GM23338 (cell line): ENCODE results near the gene UPK2.

Experiments used
- CREB1 ChIP-seq: fragments of 250-450 bp; sonication (Bioruptor Pico); IDR thresholded peaks from 2 replicates; pipeline ENCODE4 v1.5.0; 2020; ENCODE audit warnings: low read depth, mild to moderate bottlenecking, moderate library complexity
- CTCF ChIP-seq, 2 experiments: fragments of 200-600 bp in 1 of 2; sonication (generic) in 1 of 2; conservative IDR thresholded peaks; 2 replicates each; pipeline versions ENCODE4 v1.5.1 to v1.6.1; 2016 to 2017; ENCODE audit warnings: antibody characterized with exemption in 2 of 2, low read depth in 2 of 2, mild to moderate bottlenecking in 2 of 2, moderate library complexity in 1 of 2
- EZH2 ChIP-seq: fragments of 200-600 bp; sonication (generic); IDR thresholded peaks from one replicate; pipeline ENCODE4 v1.8.0; 2017; ENCODE audit warnings: antibody characterized with exemption, mild to moderate bottlenecking, low read depth; ENCODE audit not compliant: unreplicated experiment
- EZH2phosphoT487 ChIP-seq: fragments of 200-600 bp; sonication (generic); IDR thresholded peaks from one replicate; pipeline ENCODE4 v1.8.1; 2018; ENCODE audit warnings: antibody characterized with exemption; ENCODE audit not compliant: unreplicated experiment
- JUNB ChIP-seq: IDR thresholded peaks from one replicate; pipeline ENCODE4 v1.6.1; 2016; ENCODE audit warnings: antibody characterized with exemption; ENCODE audit not compliant: unreplicated experiment
- NANOG ChIP-seq: IDR thresholded peaks from 2 replicates; pipeline ENCODE4 v1.6.1; 2016; ENCODE audit warnings: antibody characterized with exemption, borderline replicate concordance
- POLR2AphosphoS5 ChIP-seq: IDR thresholded peaks from 2 replicates; pipeline ENCODE4 v1.6.1; 2016; ENCODE audit warnings: antibody characterized with exemption, low read depth
- STAT1 ChIP-seq: IDR thresholded peaks from one replicate; pipeline ENCODE4 v1.6.1; 2016; ENCODE audit warnings: antibody characterized with exemption; ENCODE audit not compliant: unreplicated experiment
- ZNF114 ChIP-seq: fragments of 250-450 bp; sonication (Bioruptor Pico); IDR thresholded peaks from 2 replicates; pipeline ENCODE4 v1.5.0; 2020; ENCODE audit warnings: mild to moderate bottlenecking, moderate library complexity
- ZNF331 ChIP-seq: fragments of 250-450 bp; sonication (Bioruptor Pico); IDR thresholded peaks from 2 replicates; pipeline ENCODE4 v1.5.0; 2020; ENCODE audit warnings: low read depth, mild to moderate bottlenecking, moderate library complexity
- TF ChIP-seq, protein P1 (sequence below): IDR thresholded peaks from one replicate; pipeline ENCODE4 v1.6.1; 2018; ENCODE audit warnings: antibody characterized with exemption; ENCODE audit not compliant: unreplicated experiment
- TF ChIP-seq, protein P2 (sequence below): IDR thresholded peaks from 2 replicates; pipeline ENCODE4 v1.6.1; 2016; ENCODE audit warnings: antibody characterized with exemption

- TF ChIP-seq CTCF (conservative IDR thresholded peaks at IDR 0.05; ENCODE audit: low read depth in 2 of 2): no peak
- TF ChIP-seq, protein P1, sequence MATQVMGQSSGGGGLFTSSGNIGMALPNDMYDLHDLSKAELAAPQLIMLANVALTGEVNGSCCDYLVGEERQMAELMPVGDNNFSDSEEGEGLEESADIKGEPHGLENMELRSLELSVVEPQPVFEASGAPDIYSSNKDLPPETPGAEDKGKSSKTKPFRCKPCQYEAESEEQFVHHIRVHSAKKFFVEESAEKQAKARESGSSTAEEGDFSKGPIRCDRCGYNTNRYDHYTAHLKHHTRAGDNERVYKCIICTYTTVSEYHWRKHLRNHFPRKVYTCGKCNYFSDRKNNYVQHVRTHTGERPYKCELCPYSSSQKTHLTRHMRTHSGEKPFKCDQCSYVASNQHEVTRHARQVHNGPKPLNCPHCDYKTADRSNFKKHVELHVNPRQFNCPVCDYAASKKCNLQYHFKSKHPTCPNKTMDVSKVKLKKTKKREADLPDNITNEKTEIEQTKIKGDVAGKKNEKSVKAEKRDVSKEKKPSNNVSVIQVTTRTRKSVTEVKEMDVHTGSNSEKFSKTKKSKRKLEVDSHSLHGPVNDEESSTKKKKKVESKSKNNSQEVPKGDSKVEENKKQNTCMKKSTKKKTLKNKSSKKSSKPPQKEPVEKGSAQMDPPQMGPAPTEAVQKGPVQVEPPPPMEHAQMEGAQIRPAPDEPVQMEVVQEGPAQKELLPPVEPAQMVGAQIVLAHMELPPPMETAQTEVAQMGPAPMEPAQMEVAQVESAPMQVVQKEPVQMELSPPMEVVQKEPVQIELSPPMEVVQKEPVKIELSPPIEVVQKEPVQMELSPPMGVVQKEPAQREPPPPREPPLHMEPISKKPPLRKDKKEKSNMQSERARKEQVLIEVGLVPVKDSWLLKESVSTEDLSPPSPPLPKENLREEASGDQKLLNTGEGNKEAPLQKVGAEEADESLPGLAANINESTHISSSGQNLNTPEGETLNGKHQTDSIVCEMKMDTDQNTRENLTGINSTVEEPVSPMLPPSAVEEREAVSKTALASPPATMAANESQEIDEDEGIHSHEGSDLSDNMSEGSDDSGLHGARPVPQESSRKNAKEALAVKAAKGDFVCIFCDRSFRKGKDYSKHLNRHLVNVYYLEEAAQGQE: no peak
- TF ChIP-seq EZH2phosphoT487: no peak
- no peak for TF ChIP-seq EZH2
- TF ChIP-seq POLR2AphosphoS5: no peak
- no peak for TF ChIP-seq STAT1
- TF ChIP-seq CREB1 (CRISPR knock-in tag): no peak
- no peak for TF ChIP-seq JUNB
- TF ChIP-seq, protein P2, sequence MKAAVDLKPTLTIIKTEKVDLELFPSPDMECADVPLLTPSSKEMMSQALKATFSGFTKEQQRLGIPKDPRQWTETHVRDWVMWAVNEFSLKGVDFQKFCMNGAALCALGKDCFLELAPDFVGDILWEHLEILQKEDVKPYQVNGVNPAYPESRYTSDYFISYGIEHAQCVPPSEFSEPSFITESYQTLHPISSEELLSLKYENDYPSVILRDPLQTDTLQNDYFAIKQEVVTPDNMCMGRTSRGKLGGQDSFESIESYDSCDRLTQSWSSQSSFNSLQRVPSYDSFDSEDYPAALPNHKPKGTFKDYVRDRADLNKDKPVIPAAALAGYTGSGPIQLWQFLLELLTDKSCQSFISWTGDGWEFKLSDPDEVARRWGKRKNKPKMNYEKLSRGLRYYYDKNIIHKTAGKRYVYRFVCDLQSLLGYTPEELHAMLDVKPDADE: no peak
- no peak for TF ChIP-seq NANOG
- TF ChIP-seq ZNF331 (CRISPR knock-in tag): no peak
- TF ChIP-seq ZNF114: no peak
These were observed 42.5 kb upstream of the UPK2 start for GRCh38 chr11:118913411-118914125.
